ACC112 (cell line): Measurements from ENCODE around the gene GPSM1.
"Not testable (repeated sequence)": the region's sequence is repeated elsewhere in the genome, so short reads cannot be mapped to it uniquely, and the experiment has no call there.

Experiments
- H2AFZ ChIP-seq: fragments of 200-600 bp; sonication (generic); one replicate; pipeline ENCODE4 v1.6.0; 2017; ENCODE audit warnings: antibody characterized with exemption, low read length; ENCODE audit not compliant: unreplicated experiment
- H3K27ac ChIP-seq: fragments of 200-600 bp; sonication (generic); 2 replicates; pipeline ENCODE4 v1.5.1; 2014; ENCODE audit warnings: low read depth, mild to moderate bottlenecking, antibody characterized with exemption, low read length, moderate library complexity
- H3K27me3 ChIP-seq: fragments of 200-600 bp; sonication (generic); 2 replicates; pipeline ENCODE4 v1.6.1; 2014; ENCODE audit warnings: mild to moderate bottlenecking, antibody characterized with exemption, low read length, moderate library complexity, mixed read lengths; ENCODE audit not compliant: insufficient read depth
- H3K36me3 ChIP-seq: fragments of 200-600 bp; sonication (generic); 2 replicates; pipeline ENCODE4 v1.6.1; 2016; ENCODE audit warnings: mild to moderate bottlenecking, antibody characterized with exemption, low read length, moderate library complexity, mixed read lengths; ENCODE audit not compliant: insufficient read depth
- H3K4me1 ChIP-seq: fragments of 200-600 bp; sonication (generic); one replicate; pipeline ENCODE4 v1.6.1; 2016; ENCODE audit warnings: low read length, mixed read lengths; ENCODE audit not compliant: insufficient read depth, unreplicated experiment, control insufficient read depth
- H3K4me3 ChIP-seq: fragments of 200-600 bp; sonication (generic); 2 replicates; pipeline ENCODE4 v1.5.1; 2014; ENCODE audit warnings: mild to moderate bottlenecking, low read depth, low read length
- H3K79me2 ChIP-seq: fragments of 200-600 bp; sonication (generic); one replicate; pipeline ENCODE4 v1.6.0; 2016; ENCODE audit warnings: low read length; ENCODE audit not compliant: control insufficient read depth, unreplicated experiment, insufficient read depth

The GPSM1 gene

GRCh38 chr9:136403538-136403914, 76.2 kb downstream of the GPSM1 start:
- Histone ChIP-seq H3K27ac (no peak overlapping the region), H3K36me3 (no peaks in the 10 kb centered on the region; the same call in 1 of the 2 replicates), H3K27me3 (no peaks in the 10 kb centered on the region), H3K4me3 (no peak overlapping the region), H3K79me2 (peaks cover 23% of the 10 kb centered on the region), H2AFZ (no peak overlapping the region), H3K4me1 (peaks cover 10% of the 10 kb centered on the region)

GRCh38 chr9:136403915-136404800, 76.8 kb downstream of the GPSM1 start:
- H2AFZ ChIP-seq: no peak overlapping the region
- H3K79me2 ChIP-seq: peaks cover 23% of the 10 kb centered on the region
- no peak overlapping the region for H3K4me3 ChIP-seq
- peaks cover 10% of the 10 kb centered on the region for H3K4me1 ChIP-seq
- H3K36me3 ChIP-seq: no peaks in the 10 kb centered on the region; the same call in 1 of the 2 replicates
- H3K27ac ChIP-seq: no peak overlapping the region
- H3K27me3 ChIP-seq: no peaks in the 10 kb centered on the region

- no peaks in the 10 kb centered on the region; the same call in 1 of the 2 replicates for H3K36me3 ChIP-seq
- H3K27ac ChIP-seq: no peak overlapping the region
- peaks cover 10% of the 10 kb centered on the region for H3K4me1 ChIP-seq
- peaks cover 22% of the 10 kb centered on the region for H3K79me2 ChIP-seq
- H3K4me3 ChIP-seq: no peak overlapping the region
- H3K27me3 ChIP-seq: no peaks in the 10 kb centered on the region
- no peak overlapping the region for H2AFZ ChIP-seq
These were observed 77.4 kb downstream of the GPSM1 start for GRCh38 chr9:136404801-136405136.

GRCh38 chr9:136405481-136405880, 78.1 kb downstream of the GPSM1 start:
- Histone ChIP-seq H3K4me1 (peaks cover 8% of the 10 kb centered on the region), H3K27ac (no peak overlapping the region), H3K36me3 (no peaks in the 10 kb centered on the region; the same call in 1 of the 2 replicates), H2AFZ (no peak overlapping the region), H3K27me3 (no peaks in the 10 kb centered on the region), H3K4me3 (no peak overlapping the region), H3K79me2 (peaks cover 24% of the 10 kb centered on the region)

- not testable (repeated sequence) for H3K4me1 ChIP-seq, H2AFZ ChIP-seq, H3K36me3 ChIP-seq, H3K4me3 ChIP-seq, H3K27ac ChIP-seq, H3K27me3 ChIP-seq
- H3K79me2 ChIP-seq: peaks cover 28% of the 10 kb centered on the region
These were observed 78.6 kb downstream of the GPSM1 start for GRCh38 chr9:136405904-136406303.

- peaks cover 11% of the 10 kb centered on the region for H3K4me1 ChIP-seq
- not testable (repeated sequence) for H3K27me3 ChIP-seq, H2AFZ ChIP-seq, H3K36me3 ChIP-seq, H3K27ac ChIP-seq, H3K4me3 ChIP-seq
- peaks cover 40% of the 10 kb centered on the region for H3K79me2 ChIP-seq
These were observed 79.7 kb downstream of the GPSM1 start for GRCh38 chr9:136407061-136407460.

GRCh38 chr9:136407911-136408310, 80.6 kb downstream of the GPSM1 start:
- peaks cover 10% of the 10 kb centered on the region for H3K36me3 ChIP-seq
- H3K27ac ChIP-seq: no peak overlapping the region

More at GRCh38 chr9:136407911-136408310, 80.6 kb downstream of the GPSM1 start:
- Histone ChIP-seq H3K79me2 (peaks cover 48% of the 10 kb centered on the region), H3K4me1 (peaks cover 15% of the 10 kb centered on the region), H2AFZ (no peak overlapping the region), H3K27me3 (no peaks in the 10 kb centered on the region), H3K4me3 (no peak overlapping the region)
